Gastrocnemius medialis (tissue), 4 donors: ENCODE data around the gene RASSF5.

Experiments
- POLR2A ChIP-seq, 2 donors: fragments of 450-650 bp; IDR thresholded peaks; one replicate each; pipeline ENCODE4 v1.6.1; 2017; ENCODE audit warnings: antibody characterized with exemption in 2 of 2, mild to moderate bottlenecking in 2 of 2, moderate library complexity in 2 of 2
- TF ChIP-seq, protein P1 (sequence below), 5 experiments: fragments of 450-650 bp in 3 of 5; fragments of 200-600 bp in 2 of 5; sonication (generic) in 2 of 5; IDR thresholded peaks in 4 of 5; conservative IDR thresholded peaks in 1 of 5; 1 replicate in 4 of 5; 2 replicates in 1 of 5; pipeline ENCODE4 v1.5.1; 2016 to 2019; ENCODE audit warnings: antibody characterized with exemption in 5 of 5, mild to moderate bottlenecking in 3 of 5, moderate library complexity in 3 of 5

DNA sequence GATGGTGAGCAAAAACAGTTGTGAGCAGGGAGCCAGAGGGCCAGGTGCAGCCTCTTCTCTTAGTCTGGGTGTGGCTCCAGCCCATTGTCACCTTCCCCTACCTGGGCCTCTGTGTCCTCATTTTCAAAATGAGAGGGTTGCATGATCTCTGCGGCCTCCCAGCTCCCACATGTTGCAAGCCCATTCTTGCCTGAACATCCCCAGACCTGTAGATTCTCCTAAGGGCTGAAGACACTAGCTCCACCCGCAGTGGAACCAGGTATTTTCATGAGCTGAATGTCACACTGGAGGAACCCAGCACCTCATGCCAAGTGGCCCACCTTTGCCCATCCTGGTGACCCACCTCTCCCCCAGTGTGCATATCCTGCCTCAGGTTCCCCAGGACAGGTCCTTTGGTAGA lies 24.7 kb upstream of the RASSF5 start:
- TF ChIP-seq, protein P1, sequence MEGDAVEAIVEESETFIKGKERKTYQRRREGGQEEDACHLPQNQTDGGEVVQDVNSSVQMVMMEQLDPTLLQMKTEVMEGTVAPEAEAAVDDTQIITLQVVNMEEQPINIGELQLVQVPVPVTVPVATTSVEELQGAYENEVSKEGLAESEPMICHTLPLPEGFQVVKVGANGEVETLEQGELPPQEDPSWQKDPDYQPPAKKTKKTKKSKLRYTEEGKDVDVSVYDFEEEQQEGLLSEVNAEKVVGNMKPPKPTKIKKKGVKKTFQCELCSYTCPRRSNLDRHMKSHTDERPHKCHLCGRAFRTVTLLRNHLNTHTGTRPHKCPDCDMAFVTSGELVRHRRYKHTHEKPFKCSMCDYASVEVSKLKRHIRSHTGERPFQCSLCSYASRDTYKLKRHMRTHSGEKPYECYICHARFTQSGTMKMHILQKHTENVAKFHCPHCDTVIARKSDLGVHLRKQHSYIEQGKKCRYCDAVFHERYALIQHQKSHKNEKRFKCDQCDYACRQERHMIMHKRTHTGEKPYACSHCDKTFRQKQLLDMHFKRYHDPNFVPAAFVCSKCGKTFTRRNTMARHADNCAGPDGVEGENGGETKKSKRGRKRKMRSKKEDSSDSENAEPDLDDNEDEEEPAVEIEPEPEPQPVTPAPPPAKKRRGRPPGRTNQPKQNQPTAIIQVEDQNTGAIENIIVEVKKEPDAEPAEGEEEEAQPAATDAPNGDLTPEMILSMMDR (IDR thresholded peaks at IDR 0.05 in 4 of 5, conservative IDR thresholded peaks at IDR 0.05 in 1 of 5): no peak
- no peak for TF ChIP-seq POLR2A (IDR thresholded peaks at IDR 0.05)
